ENCODE data around the gene BMP8A.

GRCh38 chr1:39488793-39489566 lies 2.5 kb upstream of the BMP8A start:
- TF ChIP-seq CTCF (IDR thresholded peaks at IDR 0.05; ENCODE audit: poor library complexity) (no peak), EZH2 (IDR thresholded peaks at IDR 0.05; ENCODE audit: borderline replicate concordance) (no peak)
